SK-N-SH (cell line): ENCODE measurements around the gene KIF19. TPM values are rescaled to one million over a fixed set of nuclear protein-coding genes. Genes with fewer than 3 reads are reported as not detected.

Source experiments
- CTCF ChIA-PET: fragments of 300-600, 350-600 bp; formaldehyde crosslinking; extraction: SDS; loops from one replicate; lab custom pipeline; 2021; lab: Yijun Ruan, JAX
- POLR2A ChIA-PET: fragments of 350-600 bp; sonication (Branson Sonifier 250); formaldehyde crosslinking; extraction: SDS; loops from one replicate; lab custom pipeline; 2020; ENCODE audit warnings: antibody characterized with exemption, inconsistent platforms; lab: Yijun Ruan, JAX
- DNase-seq: peaks from one replicate; pipeline ENCODE4 v3.0.0; 2012
- H2AFZ ChIP-seq: fragments of 200-600 bp; sonication (generic); 2 replicates; pipeline ENCODE4 v1.8.1; 2016; ENCODE audit warnings: antibody characterized with exemption, mild to moderate bottlenecking, low read depth
- H3F3A ChIP-seq: fragments of 200-600 bp; sonication (generic); replicated peaks from 2 replicates; pipeline ENCODE3; 2016; ENCODE audit warnings: antibody characterized with exemption, mild to moderate bottlenecking; ENCODE audit not compliant: insufficient read depth
- H3K27ac ChIP-seq, 2 experiments: fragments of 200-500 bp in 1 of 2; fragments of 200-600 bp in 1 of 2; sonication (Bioruptor generic) in 1 of 2; sonication (generic), shearing (Covaris generic) in 1 of 2; 2 replicates each; pipeline versions ENCODE4 v1.5.1 to v1.6.1; 2014 to 2016; ENCODE audit warnings: low read depth in 2 of 2, inconsistent platforms in 1 of 2, low read length in 1 of 2, mild to moderate bottlenecking in 1 of 2, mixed read lengths in 1 of 2
- H3K27me3 ChIP-seq: fragments of 200-600 bp; sonication (generic), shearing (Covaris generic); 2 replicates; pipeline ENCODE4 v1.6.1; 2016; ENCODE audit warnings: mixed run types; ENCODE audit not compliant: insufficient read depth
- H3K36me3 ChIP-seq, 2 experiments: fragments of 200-500 bp in 1 of 2; fragments of 200-600 bp in 1 of 2; sonication (Bioruptor generic) in 1 of 2; sonication (generic) in 1 of 2; replicated peaks in 1 of 2; 2 replicates each; pipeline versions ENCODE3 to v1.5.1; 2014 to 2016; ENCODE audit warnings: low read length in 1 of 2, mild to moderate bottlenecking in 1 of 2; ENCODE audit not compliant: insufficient read depth in 2 of 2, control insufficient read depth in 1 of 2
- H3K4me1 ChIP-seq, 2 experiments: fragments of 200-500 bp in 1 of 2; fragments of 200-600 bp in 1 of 2; sonication (Bioruptor generic) in 1 of 2; sonication (generic), shearing (Covaris generic) in 1 of 2; 2 replicates each; pipeline versions ENCODE4 v1.5.1 to v1.6.1; 2014 to 2016; ENCODE audit warnings: low read depth in 1 of 2, low read length in 1 of 2, mixed run types in 1 of 2; ENCODE audit not compliant: insufficient read depth in 2 of 2, control insufficient read depth in 1 of 2
- H3K4me2 ChIP-seq: fragments of 200-600 bp; sonication (generic), shearing (Covaris generic); 2 replicates; pipeline ENCODE4 v1.6.1; 2017; ENCODE audit warnings: mixed run types
- H3K4me3 ChIP-seq, 2 experiments: fragments of 200-500 bp in 1 of 2; fragments of 200-600 bp in 1 of 2; sonication (Bioruptor generic) in 1 of 2; sonication (generic), shearing (Covaris generic) in 1 of 2; 2 replicates each; pipeline versions ENCODE4 v1.5.1 to v1.8.1; 2014 to 2016; ENCODE audit warnings: low read depth in 2 of 2, inconsistent platforms in 1 of 2, low read length in 1 of 2, mild to moderate bottlenecking in 1 of 2, mixed read lengths in 1 of 2, moderate library complexity in 1 of 2
- H3K79me2 ChIP-seq: fragments of 200-600 bp; sonication (generic); 2 replicates; pipeline ENCODE4 v1.8.1; 2017; ENCODE audit warnings: mild to moderate bottlenecking; ENCODE audit not compliant: insufficient read depth
- H3K9ac ChIP-seq: fragments of 200-600 bp; sonication (generic); 2 replicates; pipeline ENCODE4 v1.6.1; 2017; ENCODE audit warnings: mixed run types
- H3K9me2 ChIP-seq: fragments of 200-600 bp; sonication (generic); 2 replicates; pipeline ENCODE4 v1.6.1; 2017; ENCODE audit warnings: mixed run types
- H3K9me3 ChIP-seq: fragments of 200-600 bp; sonication (generic); 2 replicates; pipeline ENCODE4 v1.6.1; 2017; ENCODE audit warnings: mixed run types, mild to moderate bottlenecking, moderate library complexity
- H4K20me1 ChIP-seq: fragments of 200-600 bp; sonication (generic); 2 replicates; pipeline ENCODE4 v1.6.1; 2017; ENCODE audit warnings: mild to moderate bottlenecking, mixed run types; ENCODE audit not compliant: insufficient read depth
- ELF1 ChIP-seq: IDR thresholded peaks from 2 replicates; pipeline ENCODE4 v1.4.0; 2012
- EP300 ChIP-seq, 2 experiments: IDR thresholded peaks; 2 replicates each; pipeline versions ENCODE4 v1.4.0 to v1.6.1; 2012; ENCODE audit warnings: borderline replicate concordance in 1 of 2, low read depth in 1 of 2, low read length in 1 of 2
- EZH2phosphoT487 ChIP-seq: fragments of 200-600 bp; sonication (generic); IDR thresholded peaks from 2 replicates; pipeline ENCODE4 v1.6.1; 2017; ENCODE audit warnings: low read depth, mixed run types, mild to moderate bottlenecking, antibody characterized with exemption, moderate library complexity, borderline replicate concordance
- FOSL2 ChIP-seq: IDR thresholded peaks from 2 replicates; pipeline ENCODE4 v1.4.0; 2012; ENCODE audit warnings: low read depth, mild to moderate bottlenecking, moderate library complexity, borderline replicate concordance
- FOXJ3 ChIP-seq: sonication (generic); formaldehyde crosslinking; IDR thresholded peaks from 2 replicates; pipeline ENCODE4 v1.5.1; 2020; ENCODE audit warnings: mild to moderate bottlenecking, missing genetic modification reagents
- FOXM1 ChIP-seq: IDR thresholded peaks from 2 replicates; pipeline ENCODE4 v1.4.0; 2012; ENCODE audit warnings: low read depth, mild to moderate bottlenecking
- GABPA ChIP-seq: IDR thresholded peaks from 2 replicates; pipeline ENCODE4 v1.4.0; 2012; ENCODE audit warnings: low read depth, mild to moderate bottlenecking
- GATA2 ChIP-seq: sonication (generic); formaldehyde crosslinking; IDR thresholded peaks from 2 replicates; pipeline ENCODE4 v1.5.0; 2020; ENCODE audit warnings: mild to moderate bottlenecking, missing genetic modification reagents
- RXRA ChIP-seq: IDR thresholded peaks from 2 replicates; pipeline ENCODE4 v1.4.0; 2012; ENCODE audit warnings: low read depth, mild to moderate bottlenecking, borderline replicate concordance
- SMC3 ChIP-seq: IDR thresholded peaks from 2 replicates; pipeline ENCODE4 v1.6.1; 2012; ENCODE audit warnings: low read depth, low read length, improper control_type of control experiment
- TCF12 ChIP-seq: IDR thresholded peaks from 2 replicates; pipeline ENCODE4 v1.4.0; 2012
- YY1 ChIP-seq: IDR thresholded peaks from 2 replicates; pipeline ENCODE4 v1.4.0; 2012; ENCODE audit warnings: low read depth, mild to moderate bottlenecking
- WGBS: methylation state at CpG from one replicate; pipeline ENCODE4 v1.1.6; 2017; ENCODE audit warnings: low lambda C conversion rate; 5-methylcytosine and 5-hydroxymethylcytosine counted together
- polyA plus RNA-seq, 3 experiments: library from polyadenylated mRNA; depleted of rRNA; stranded (reverse); fragments of >200 nt; gene quantifications; 2 replicates each; pipeline ENCODE4 v1.2.3, GENCODE V29; 2012
- TF ChIP-seq, protein P1 (sequence below): IDR thresholded peaks from 2 replicates; pipeline ENCODE4 v1.4.0; 2012; ENCODE audit warnings: low read depth, borderline replicate concordance
- TF ChIP-seq, protein P2 (sequence below): IDR thresholded peaks from 2 replicates; pipeline ENCODE4 v1.6.1; 2012; ENCODE audit warnings: mild to moderate bottlenecking, low read depth, low read length, moderate library complexity
- TF ChIP-seq, protein P3 (sequence below): IDR thresholded peaks from 2 replicates; pipeline ENCODE4 v1.4.0; 2012; ENCODE audit warnings: low read depth
- TF ChIP-seq, protein P4 (sequence below): fragments of 150-350 bp; IDR thresholded peaks from 2 replicates; pipeline ENCODE4 v1.6.1; 2016; ENCODE audit warnings: mild to moderate bottlenecking, low read depth, low read length

Gene KIF19
- polyA plus RNA-seq, 1 of the 3 experiments (the other 2 are of a cell fraction): not detected

DNA sequence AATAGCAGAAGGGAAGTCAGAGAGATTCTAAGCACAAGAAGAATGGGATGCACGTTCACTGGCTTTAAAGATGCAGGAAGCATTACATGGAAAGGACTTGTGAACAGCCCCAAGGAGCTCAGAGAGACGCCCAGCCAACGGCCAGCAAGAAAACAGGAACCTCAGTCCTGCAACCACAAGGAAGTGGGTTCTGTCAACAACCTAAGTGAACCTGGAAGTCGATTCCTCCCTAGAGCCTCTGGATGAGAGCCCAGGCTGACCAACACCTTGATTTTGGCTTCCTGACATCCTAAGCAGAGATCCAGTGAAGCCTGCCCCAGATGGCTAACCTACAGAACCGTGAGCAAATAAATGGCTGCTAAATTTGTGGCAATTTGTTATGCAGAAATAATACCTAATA, 65.7 kb downstream of the KIF19 start (continued):
- TF ChIP-seq, protein P1, sequence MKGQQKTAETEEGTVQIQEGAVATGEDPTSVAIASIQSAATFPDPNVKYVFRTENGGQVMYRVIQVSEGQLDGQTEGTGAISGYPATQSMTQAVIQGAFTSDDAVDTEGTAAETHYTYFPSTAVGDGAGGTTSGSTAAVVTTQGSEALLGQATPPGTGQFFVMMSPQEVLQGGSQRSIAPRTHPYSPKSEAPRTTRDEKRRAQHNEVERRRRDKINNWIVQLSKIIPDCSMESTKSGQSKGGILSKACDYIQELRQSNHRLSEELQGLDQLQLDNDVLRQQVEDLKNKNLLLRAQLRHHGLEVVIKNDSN: no peak
- TF ChIP-seq YY1 (no peak), SMC3 (no peak), GATA2 (no peak)
- TF ChIP-seq, all 33 proteins: peak for 0

GRCh38 chr17:74392848-74393247, 66.8 kb downstream of the KIF19 start:
- Histone ChIP-seq H3K27me3 (no peaks in the 10 kb centered on the region), H3K4me2 (no peak overlapping the region), H3K9me2 (no peaks in the 10 kb centered on the region), H3K27ac (no peak overlapping the region), H4K20me1 (no peaks in the 10 kb centered on the region), H2AFZ (no peak overlapping the region), H3K4me3 (no peak overlapping the region), H3K9me3 (no peaks in the 10 kb centered on the region), H3F3A (no peaks in the 10 kb centered on the region)
- POLR2A ChIA-PET: no interaction called here
- DNase-seq: no peak
- 8% methylated on average over 5 of the region's 5 CpGs for WGBS
- no peak for TF ChIP-seq FOXM1
- TF ChIP-seq, protein P2, sequence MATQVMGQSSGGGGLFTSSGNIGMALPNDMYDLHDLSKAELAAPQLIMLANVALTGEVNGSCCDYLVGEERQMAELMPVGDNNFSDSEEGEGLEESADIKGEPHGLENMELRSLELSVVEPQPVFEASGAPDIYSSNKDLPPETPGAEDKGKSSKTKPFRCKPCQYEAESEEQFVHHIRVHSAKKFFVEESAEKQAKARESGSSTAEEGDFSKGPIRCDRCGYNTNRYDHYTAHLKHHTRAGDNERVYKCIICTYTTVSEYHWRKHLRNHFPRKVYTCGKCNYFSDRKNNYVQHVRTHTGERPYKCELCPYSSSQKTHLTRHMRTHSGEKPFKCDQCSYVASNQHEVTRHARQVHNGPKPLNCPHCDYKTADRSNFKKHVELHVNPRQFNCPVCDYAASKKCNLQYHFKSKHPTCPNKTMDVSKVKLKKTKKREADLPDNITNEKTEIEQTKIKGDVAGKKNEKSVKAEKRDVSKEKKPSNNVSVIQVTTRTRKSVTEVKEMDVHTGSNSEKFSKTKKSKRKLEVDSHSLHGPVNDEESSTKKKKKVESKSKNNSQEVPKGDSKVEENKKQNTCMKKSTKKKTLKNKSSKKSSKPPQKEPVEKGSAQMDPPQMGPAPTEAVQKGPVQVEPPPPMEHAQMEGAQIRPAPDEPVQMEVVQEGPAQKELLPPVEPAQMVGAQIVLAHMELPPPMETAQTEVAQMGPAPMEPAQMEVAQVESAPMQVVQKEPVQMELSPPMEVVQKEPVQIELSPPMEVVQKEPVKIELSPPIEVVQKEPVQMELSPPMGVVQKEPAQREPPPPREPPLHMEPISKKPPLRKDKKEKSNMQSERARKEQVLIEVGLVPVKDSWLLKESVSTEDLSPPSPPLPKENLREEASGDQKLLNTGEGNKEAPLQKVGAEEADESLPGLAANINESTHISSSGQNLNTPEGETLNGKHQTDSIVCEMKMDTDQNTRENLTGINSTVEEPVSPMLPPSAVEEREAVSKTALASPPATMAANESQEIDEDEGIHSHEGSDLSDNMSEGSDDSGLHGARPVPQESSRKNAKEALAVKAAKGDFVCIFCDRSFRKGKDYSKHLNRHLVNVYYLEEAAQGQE: no peak
- TF ChIP-seq FOXJ3 (CRISPR knock-in tag): no peak
- TF ChIP-seq GABPA: no peak
- TF ChIP-seq ELF1: no peak
- no peak for TF ChIP-seq RXRA
- no peak for TF ChIP-seq FOSL2
- TF ChIP-seq EP300 (IDR thresholded peaks at IDR 0.05; ENCODE audit: borderline replicate concordance in 1 of 2, low read depth in 1 of 2, low read length in 1 of 2): no peak
- TF ChIP-seq, protein P3, sequence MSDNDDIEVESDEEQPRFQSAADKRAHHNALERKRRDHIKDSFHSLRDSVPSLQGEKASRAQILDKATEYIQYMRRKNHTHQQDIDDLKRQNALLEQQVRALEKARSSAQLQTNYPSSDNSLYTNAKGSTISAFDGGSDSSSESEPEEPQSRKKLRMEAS: no peak
- TF ChIP-seq EZH2phosphoT487: no peak
- no peak for TF ChIP-seq TCF12
- TF ChIP-seq, protein P4, sequence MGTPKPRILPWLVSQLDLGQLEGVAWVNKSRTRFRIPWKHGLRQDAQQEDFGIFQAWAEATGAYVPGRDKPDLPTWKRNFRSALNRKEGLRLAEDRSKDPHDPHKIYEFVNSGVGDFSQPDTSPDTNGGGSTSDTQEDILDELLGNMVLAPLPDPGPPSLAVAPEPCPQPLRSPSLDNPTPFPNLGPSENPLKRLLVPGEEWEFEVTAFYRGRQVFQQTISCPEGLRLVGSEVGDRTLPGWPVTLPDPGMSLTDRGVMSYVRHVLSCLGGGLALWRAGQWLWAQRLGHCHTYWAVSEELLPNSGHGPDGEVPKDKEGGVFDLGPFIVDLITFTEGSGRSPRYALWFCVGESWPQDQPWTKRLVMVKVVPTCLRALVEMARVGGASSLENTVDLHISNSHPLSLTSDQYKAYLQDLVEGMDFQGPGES: no peak
- TF ChIP-seq, all 33 proteins: peak for 0
- CTCF ChIA-PET: interaction anchor here (1.1 to 8.6 kb wide), 5 partner anchors 12 to 81 kb away, joined by 3 to 80 read pairs (median 31); partner anchors contain the start of gene GPR142
- H3K4me1 ChIP-seq: no peaks in the 10 kb centered on the region; a peak in 1 of 4 replicates
- no peaks in the 10 kb centered on the region for H3K36me3 ChIP-seq
- H3K79me2 ChIP-seq: no peaks in the 10 kb centered on the region
- H3K9ac ChIP-seq: no peak overlapping the region
